Measurements from ENCODE around the gene MPPED1. TPM values are rescaled to one million over a fixed set of nuclear protein-coding genes. Genes with fewer than 3 reads are reported as not detected.

Gene MPPED1
- total RNA-seq, 1 donor from 2014 or later: not detected

DNA sequence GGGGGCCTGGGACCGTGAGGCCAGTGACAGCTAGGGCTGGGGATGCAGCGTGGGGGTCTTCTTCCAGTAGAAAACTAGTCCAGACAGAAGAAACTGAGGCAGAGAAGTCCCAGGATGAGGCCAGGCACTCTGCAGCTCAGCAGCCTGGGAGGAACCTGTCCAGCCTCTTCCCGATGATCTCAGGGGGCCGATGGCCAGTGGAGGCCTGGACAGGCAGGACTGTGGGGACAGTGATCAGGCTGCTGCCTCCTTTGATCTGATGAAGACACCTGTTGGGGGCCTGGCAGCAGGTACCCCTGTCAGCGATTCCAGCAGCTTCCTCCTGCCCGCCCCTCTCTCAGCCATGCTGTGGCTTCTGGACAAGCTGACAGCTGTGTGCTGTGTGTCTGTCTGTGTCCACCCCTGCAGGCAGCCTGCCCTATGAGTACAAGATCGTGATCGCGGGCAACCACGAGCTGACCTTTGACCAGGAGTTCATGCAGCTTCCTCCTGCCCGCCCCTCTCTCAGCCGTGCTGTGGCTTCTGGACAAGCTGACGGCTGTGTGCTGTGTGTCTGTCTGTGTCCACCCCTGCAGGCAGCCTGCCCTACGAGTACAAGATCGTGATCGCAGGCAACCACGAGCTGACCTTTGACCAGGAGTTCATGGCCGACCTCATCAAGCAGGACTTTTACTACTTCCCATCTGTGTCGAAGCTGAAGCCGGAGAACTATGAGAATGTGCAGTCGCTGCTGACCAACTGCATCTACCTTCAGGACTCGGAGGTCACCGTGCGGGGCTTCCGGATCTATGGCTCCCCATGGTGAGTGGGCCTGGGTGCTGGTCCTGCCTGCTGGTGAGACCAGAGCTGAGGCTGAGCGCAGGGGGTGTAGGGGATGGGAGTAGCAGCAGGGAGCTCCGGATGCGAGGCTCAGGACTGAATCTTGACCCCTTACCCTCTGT lies 62.6 kb downstream of the MPPED1 start:
- intact Hi-C loops (cut with micrococcal nuclease): no loop called here

GRCh38 chr22:43475549-43476076 lies 63.8 kb downstream of the MPPED1 start:
- intact Hi-C loops (cut with micrococcal nuclease): no loop called here

GRCh38 chr22:43476341-43476740 lies 64.5 kb downstream of the MPPED1 start:
- intact Hi-C loops (cut with micrococcal nuclease): no loop called here

DNA sequence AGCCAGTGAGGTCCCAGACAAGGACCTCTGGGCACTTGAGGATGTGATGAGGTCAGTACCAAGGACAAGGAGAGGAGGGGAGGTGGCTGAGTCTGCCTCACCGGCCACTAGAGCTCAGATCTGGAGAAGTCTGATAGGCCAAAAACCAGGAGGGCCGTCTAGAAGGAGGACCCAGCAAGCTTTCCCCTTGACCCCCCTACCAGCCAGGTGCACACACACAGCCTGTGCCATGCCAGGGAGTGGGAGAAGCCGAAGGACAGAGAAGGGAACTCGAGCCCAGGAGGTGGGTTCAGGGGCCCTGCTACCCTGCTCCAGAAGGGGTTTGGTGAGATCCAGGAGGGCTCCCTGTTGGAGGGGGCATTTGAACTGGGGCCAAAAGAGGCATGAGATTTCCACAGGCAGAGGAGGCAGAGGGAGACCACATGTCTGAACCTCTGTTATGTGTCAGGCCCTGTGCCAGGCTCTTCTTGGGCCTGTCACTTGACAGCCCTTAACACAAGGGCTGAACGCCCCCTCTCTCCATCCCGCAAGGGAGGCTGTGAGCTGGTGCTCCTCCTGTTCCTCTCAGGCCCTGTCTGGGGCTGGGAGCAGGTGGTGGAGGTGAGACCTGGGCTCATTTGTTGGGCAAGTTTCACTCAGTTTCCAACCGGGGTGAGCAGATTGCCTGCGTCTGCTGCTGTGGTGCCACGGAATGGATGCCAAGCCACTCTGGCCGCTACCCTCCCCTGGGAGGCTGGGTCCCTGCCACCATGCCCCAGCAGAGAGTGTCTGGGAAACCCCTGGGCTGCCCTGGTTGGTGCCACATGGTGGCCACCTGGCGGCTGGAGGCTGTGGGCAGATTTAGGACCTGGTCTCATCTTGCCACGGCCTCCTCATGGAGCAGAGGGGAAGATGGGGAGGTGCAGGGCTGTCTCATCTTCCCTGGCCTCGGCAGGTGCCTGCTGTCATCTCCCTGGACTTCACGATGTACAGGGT lies 65.2 kb downstream of the MPPED1 start:
- intact Hi-C loops (cut with micrococcal nuclease): no loop called here

DNA sequence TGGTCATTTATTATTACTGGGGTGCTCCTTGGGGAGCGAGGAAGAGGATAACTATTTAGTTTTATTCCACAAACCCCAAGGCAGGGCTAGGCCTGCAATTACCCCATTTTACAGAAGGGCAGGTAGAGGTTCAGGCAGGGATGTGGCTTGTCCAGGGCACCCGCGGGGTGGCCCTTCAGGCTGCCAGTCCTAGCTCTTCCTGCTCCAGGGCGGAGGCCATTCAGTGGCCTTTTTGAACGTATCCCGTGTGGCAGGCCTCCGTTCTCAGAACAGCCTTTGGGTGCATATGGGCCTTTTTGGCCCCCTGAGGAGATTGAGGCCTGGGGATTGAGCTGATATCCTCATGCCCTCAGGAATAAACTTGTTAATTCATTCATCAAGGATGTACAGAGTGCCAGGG lies 66.2 kb downstream of the MPPED1 start:
- intact Hi-C loops (cut with micrococcal nuclease): no loop called here

DNA sequence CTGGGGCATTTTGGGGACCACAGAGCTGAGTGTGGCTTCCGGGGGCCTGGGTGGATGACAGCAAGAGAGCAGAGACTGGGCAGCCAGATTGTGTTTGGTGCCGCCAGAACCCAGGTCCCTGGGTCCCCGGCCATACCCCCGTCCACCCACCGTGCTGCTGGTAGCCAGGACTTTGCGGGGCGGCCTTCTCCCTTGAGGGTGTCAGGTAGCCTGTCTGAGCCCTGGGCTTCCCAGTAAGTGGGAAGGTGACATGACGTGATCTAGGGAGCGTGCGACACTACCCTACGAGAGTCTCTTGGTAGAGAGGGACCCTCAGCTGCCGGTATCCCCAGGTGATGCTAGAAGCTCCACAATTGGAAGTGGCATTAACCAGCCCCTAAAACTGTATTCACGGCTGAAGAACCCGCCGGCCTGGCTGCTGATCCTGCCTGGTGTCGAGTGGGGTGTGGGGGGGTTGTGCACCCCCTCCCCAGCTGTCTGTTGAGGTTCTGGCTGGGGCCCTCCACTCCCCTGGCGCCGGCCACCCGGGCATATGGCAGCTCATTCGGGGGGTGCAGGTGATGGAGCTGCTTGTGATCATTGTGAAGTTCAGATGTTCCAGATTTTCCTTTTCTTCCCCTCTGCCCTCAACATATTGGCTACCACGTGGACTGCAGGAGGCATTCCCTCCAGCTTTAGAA lies 66.9 kb downstream of the MPPED1 start:
- intact Hi-C loops (cut with micrococcal nuclease): no loop called here

DNA sequence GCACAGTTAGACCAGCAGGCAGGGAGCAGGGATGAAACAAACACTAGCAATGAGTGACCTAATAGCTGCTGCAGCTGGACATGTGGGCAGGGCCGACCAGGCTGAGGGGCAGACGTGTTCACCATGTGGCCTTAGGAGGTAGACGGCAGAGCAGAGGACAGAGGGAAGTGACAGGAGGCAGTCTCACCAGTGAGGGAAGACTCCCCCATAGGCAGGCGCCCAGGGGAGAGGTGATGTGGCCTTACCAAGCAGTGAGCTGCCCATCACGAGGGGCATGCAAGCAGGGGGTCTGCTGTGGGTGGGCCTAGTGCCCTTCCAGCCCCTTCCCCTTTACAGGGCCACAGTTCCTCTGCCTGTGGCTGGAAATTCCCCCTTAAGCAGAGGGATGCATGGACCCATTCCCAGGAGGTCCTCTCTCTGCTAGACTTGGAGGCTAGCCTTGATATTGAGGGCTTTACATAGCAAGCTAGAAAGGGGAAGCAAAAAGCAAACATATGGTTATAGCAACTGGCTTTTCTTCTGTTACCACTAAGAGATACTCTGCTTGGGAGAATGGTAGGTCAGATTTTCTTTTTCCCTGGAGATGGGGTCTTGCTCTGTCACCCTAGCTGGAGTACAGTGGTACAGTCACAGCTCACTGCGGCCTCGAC lies 67.6 kb downstream of the MPPED1 start:
- intact Hi-C loops (cut with micrococcal nuclease): no loop called here

DNA sequence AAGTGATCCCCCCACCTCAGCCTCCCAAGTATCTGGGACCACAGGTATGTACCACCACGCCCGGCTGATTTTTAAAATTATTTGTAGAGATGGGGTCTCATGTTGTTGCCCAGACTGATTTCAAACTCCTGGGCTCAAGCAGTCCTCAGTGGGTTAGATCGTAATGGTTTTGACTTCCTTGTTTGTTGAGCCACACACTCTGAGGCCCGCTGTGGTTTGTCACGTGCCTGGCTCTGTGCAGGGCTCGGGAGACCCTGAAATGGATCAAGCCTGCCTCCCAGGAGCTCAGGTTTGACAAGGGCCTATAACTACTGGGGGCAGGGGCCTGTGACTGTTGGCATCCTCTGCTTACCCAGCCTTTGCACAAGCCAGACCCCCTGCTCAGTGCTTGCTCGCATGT lies 68.1 kb downstream of the MPPED1 start:
- intact Hi-C loops (cut with micrococcal nuclease): loop anchor here (5.0 kb wide), 1 partner anchor 93 kb away; no protein-coding TSS in a partner anchor

DNA sequence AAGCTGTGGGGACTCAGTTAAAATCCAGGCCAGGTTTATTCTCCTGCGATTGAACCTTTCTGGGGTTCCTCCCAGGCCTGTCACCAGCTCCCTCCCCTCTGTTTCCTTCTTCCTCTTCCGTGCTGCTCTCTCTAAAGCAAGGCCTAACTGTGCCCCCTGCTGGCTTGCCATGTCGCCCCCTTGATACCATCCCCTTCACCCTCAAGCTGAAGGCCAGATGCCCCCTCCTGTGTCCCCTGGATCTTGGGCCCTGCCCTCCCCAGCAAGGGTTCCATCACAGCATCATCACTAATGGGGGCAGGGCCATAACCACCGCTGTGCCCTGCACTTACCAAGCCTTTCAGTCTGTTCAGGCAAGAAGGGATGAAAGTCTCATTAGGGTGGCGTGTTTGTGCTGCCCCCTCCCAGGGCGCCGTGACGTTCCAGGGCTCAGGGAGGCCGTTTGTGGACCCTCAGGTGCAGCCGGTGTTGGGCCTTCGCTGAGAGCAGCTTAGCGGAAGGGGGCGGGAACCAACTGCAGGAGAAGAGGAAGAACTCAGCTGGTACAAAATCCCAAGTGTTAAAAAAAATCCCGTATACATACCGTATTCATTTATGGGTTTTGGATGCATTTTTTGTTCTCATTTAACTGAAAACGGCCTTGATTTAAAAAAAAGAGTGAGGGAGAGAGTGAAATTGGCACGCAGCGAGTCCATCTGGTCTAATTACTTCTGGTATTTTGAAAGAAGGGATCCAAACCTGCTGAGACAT lies 69.9 kb downstream of the MPPED1 start:
- intact Hi-C loops (cut with micrococcal nuclease): loop anchor here (5.0 kb wide), 1 partner anchor 94 kb away; no protein-coding TSS in a partner anchor

GRCh38 chr22:43482318-43482625 lies 70.5 kb downstream of the MPPED1 start:
- intact Hi-C loops (cut with micrococcal nuclease): loop anchor here (5.0 kb wide), 1 partner anchor 95 kb away; no protein-coding TSS in a partner anchor

DNA sequence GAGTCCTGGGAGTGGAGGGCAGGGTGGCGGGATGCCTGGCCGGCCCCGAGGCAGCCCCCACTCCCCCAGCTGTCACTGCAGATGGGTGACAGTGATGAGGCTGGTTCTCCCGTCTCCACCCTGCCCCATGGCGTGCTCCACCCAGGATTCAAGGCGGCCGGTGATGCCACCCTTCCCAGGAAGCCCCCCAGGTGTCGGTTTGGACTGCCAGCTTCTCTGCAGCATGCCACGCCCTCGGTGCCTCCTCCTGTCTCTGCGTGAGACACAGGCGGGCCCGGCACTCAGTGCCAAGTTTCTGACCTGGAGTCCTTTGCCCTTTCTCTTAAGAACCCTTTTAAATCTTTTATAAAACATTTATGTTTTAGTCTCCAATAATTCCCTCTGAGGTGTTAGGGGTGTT lies 71.5 kb downstream of the MPPED1 start:
- intact Hi-C loops (cut with micrococcal nuclease): loop anchor here (5.0 kb wide), 1 partner anchor 96 kb away; no protein-coding TSS in a partner anchor

GRCh38 chr22:43483669-43484068 lies 71.9 kb downstream of the MPPED1 start:
- intact Hi-C loops (cut with micrococcal nuclease): loop anchor here (5.0 kb wide), 1 partner anchor 96 kb away; no protein-coding TSS in a partner anchor

- intact Hi-C loops (cut with micrococcal nuclease): loop anchor here (5.0 kb wide), 1 partner anchor 97 kb away; no protein-coding TSS in a partner anchor
These were observed 72.4 kb downstream of the MPPED1 start for GRCh38 chr22:43484227-43484626.

GRCh38 chr22:43485502-43486089 lies 73.8 kb downstream of the MPPED1 start:
- intact Hi-C loops (cut with micrococcal nuclease): no loop called here

- intact Hi-C loops (cut with micrococcal nuclease): no loop called here
These were observed 75.7 kb downstream of the MPPED1 start for GRCh38 chr22:43487311-43488030.

- intact Hi-C loops (cut with micrococcal nuclease): no loop called here
These were observed 76.4 kb downstream of the MPPED1 start for GRCh38 chr22:43488031-43488866.

GRCh38 chr22:43488937-43489336 lies 77.1 kb downstream of the MPPED1 start:
- intact Hi-C loops (cut with micrococcal nuclease): no loop called here

DNA sequence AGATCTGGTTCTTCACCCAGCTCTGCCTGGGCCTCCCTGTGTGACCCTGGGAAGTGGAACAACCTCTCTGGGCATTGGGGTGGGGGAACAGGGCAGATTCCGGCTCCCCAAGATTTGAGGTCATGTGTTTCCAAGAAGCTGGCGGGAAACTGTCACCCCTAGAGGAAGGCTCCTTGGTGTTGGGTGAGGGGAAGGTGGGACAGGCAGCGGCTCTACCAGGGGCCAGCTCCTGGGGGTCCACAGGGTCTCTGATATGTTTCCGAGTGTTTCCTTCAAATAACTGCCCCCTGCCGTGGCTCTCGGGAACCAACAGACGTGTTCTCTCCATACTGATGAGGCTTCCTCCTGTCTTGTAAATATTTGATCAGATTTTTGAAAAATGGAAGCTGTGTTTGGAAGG lies 78.5 kb downstream of the MPPED1 start:
- intact Hi-C loops (cut with micrococcal nuclease): no loop called here

Data from T-helper 1 cell treated with Interleukin-12 subunit alpha and Interleukin-12 subunit beta and Interleukin-4 antibody, amounts not matched to agents 30 ng/mL and 1 ng/mL, for 36 hours (primary cell).